Keratinocyte (primary cell): ENCODE results near the gene PAPPA2. TPM values are rescaled to one million over a fixed set of nuclear protein-coding genes. Genes with fewer than 3 reads are reported as not detected.

ENCODE experiments used
- DNase-seq: peaks from one replicate; pipeline ENCODE4 v3.0.0-alpha.2; 2011; ENCODE audit warnings: low read depth, missing footprints, low spot score
- FAIRE-seq: peaks from 2 replicates; lab custom pipeline; 2011; peaks lifted over from hg19 to GRCh38; lab: Jason Lieb, UNC
- H2AFZ ChIP-seq: 2 replicates; pipeline ENCODE4 v1.6.0; 2012; ENCODE audit warnings: low read length, control low read depth, inconsistent platforms; ENCODE audit not compliant: control insufficient read depth
- H3K27ac ChIP-seq: 2 replicates; pipeline ENCODE4 v1.5.1; 2011; ENCODE audit warnings: low read length; ENCODE audit not compliant: control insufficient read depth, insufficient read depth
- H3K27me3 ChIP-seq: 3 replicates; pipeline ENCODE4 v1.6.0; 2011; ENCODE audit warnings: low read length; ENCODE audit not compliant: control insufficient read depth, insufficient read depth; ENCODE audit errors: extremely low read depth
- H3K36me3 ChIP-seq, 2 experiments: 2 replicates in 1 of 2; 3 replicates in 1 of 2; pipeline ENCODE4 v1.5.1; 2011; ENCODE audit warnings: low read length in 2 of 2, mild to moderate bottlenecking in 1 of 2; ENCODE audit not compliant: control insufficient read depth in 2 of 2, insufficient read depth in 2 of 2; ENCODE audit errors: extremely low read depth in 1 of 2
- H3K4me1 ChIP-seq: 3 replicates; pipeline ENCODE4 v1.5.1; 2011; ENCODE audit warnings: low read length; ENCODE audit not compliant: control insufficient read depth, insufficient read depth; ENCODE audit errors: extremely low read depth
- H3K4me2 ChIP-seq: 3 replicates; pipeline ENCODE4 v1.6.0; 2011; ENCODE audit warnings: low read depth, low read length; ENCODE audit not compliant: control insufficient read depth, insufficient read depth; ENCODE audit errors: extremely low read depth
- H3K4me3 ChIP-seq, 3 experiments: fragments of 200-600 bp in 1 of 3; sonication (generic) in 1 of 3; 2 replicates in 2 of 3; 3 replicates in 1 of 3; pipeline ENCODE4 v1.5.1; 2011 to 2016; ENCODE audit warnings: low read length in 3 of 3, mild to moderate bottlenecking in 3 of 3, control low read depth in 2 of 3, inconsistent platforms in 1 of 3, low read depth in 1 of 3, mixed read lengths in 1 of 3, mixed run types in 1 of 3, moderate library complexity in 1 of 3; ENCODE audit not compliant: control insufficient read depth in 2 of 3, insufficient read depth in 2 of 3; ENCODE audit errors: extremely low read depth in 1 of 3
- H3K79me2 ChIP-seq: 2 replicates; pipeline ENCODE4 v1.6.0; 2012; ENCODE audit warnings: low read length; ENCODE audit not compliant: control insufficient read depth, insufficient read depth
- H3K9ac ChIP-seq: 3 replicates; pipeline ENCODE4 v1.6.0; 2011; ENCODE audit warnings: low read length; ENCODE audit not compliant: control insufficient read depth, insufficient read depth; ENCODE audit errors: extremely low read depth
- H3K9me1 ChIP-seq: 3 replicates; pipeline ENCODE4 v1.6.0; 2011; ENCODE audit warnings: low read length; ENCODE audit not compliant: control insufficient read depth, insufficient read depth; ENCODE audit errors: extremely low read depth
- H3K9me3 ChIP-seq: 2 replicates; pipeline ENCODE4 v1.5.1; 2012; ENCODE audit warnings: low read depth, low read length; ENCODE audit not compliant: control insufficient read depth
- H4K20me1 ChIP-seq: 3 replicates; pipeline ENCODE4 v1.6.0; 2011; ENCODE audit warnings: low read length; ENCODE audit not compliant: control insufficient read depth, insufficient read depth; ENCODE audit errors: extremely low read depth
- EZH2 ChIP-seq: IDR thresholded peaks from one replicate; pipeline ENCODE4 v1.6.1; 2012; ENCODE audit warnings: inconsistent platforms, mild to moderate bottlenecking, low read length, moderate library complexity
- dilution Hi-C: fragments of 300-500 bp; cut with MboI; formaldehyde crosslinking; loops from one replicate; pipeline ENCODE4 v1.7.0; 2020; ENCODE audit warnings: low sequenced_read_pairs; ENCODE audit not compliant: extremely low pct_ligation_motif_present
- polyA plus RNA-seq, 5 experiments: library from polyadenylated mRNA; depleted of rRNA in 3 of 5; stranded (reverse) in 3 of 5; stranded (forward) in 1 of 5; unstranded in 1 of 5; fragments of >200 nt; gene quantifications; 1 replicate in 1 of 5; 2 replicates in 3 of 5; 3 replicates in 1 of 5; pipeline versions ENCODE4 v1.2.1 to v1.2.3, GENCODE V29; 2011 to 2012; ENCODE audit warnings: missing spikeins in 2 of 5, low read depth in 1 of 5, low replicate concordance in 1 of 5
- TF ChIP-seq, protein P1 (sequence below), 3 experiments: IDR thresholded peaks in 1 of 3; conservative IDR thresholded peaks in 1 of 3; optimal IDR thresholded peaks in 1 of 3; 2 replicates in 2 of 3; 3 replicates in 1 of 3; pipeline versions ENCODE3 to v1.5.1; 2011; ENCODE audit warnings: low read length in 3 of 3, mild to moderate bottlenecking in 3 of 3, moderate library complexity in 2 of 3, control low read depth in 1 of 3, inconsistent platforms in 1 of 3; ENCODE audit not compliant: insufficient read depth in 2 of 3; ENCODE audit errors: extremely low read depth in 1 of 3

The PAPPA2 gene
- polyA plus RNA-seq, 1 donor (not counting 4 experiments of a cell fraction or from before 2014, with no cell fraction given), result 0.07 TPM

DNA sequence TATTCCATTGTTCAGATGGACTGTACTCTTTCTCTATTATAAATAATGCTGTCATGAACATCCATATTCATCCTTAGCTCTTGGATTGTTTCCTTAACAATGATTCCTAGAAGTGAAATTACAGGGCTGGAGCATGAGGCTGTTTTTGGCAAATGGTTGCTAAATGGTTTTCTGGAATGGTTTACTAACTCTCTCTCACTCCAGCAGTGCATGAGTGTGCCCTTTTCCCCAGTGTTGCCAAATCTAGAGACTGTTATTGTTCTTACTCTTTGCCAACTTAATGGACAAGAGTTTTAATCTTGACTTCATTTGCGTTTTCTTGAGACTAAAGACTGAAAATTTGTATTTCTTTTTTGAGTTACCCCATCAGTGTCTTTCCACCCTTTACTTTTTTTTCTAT lies 113.0 kb downstream of the PAPPA2 start:
- TF ChIP-seq, protein P1, sequence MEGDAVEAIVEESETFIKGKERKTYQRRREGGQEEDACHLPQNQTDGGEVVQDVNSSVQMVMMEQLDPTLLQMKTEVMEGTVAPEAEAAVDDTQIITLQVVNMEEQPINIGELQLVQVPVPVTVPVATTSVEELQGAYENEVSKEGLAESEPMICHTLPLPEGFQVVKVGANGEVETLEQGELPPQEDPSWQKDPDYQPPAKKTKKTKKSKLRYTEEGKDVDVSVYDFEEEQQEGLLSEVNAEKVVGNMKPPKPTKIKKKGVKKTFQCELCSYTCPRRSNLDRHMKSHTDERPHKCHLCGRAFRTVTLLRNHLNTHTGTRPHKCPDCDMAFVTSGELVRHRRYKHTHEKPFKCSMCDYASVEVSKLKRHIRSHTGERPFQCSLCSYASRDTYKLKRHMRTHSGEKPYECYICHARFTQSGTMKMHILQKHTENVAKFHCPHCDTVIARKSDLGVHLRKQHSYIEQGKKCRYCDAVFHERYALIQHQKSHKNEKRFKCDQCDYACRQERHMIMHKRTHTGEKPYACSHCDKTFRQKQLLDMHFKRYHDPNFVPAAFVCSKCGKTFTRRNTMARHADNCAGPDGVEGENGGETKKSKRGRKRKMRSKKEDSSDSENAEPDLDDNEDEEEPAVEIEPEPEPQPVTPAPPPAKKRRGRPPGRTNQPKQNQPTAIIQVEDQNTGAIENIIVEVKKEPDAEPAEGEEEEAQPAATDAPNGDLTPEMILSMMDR (optimal IDR thresholded peaks at IDR 0.05 in 1 of 3, IDR thresholded peaks at IDR 0.05 in 1 of 3, conservative IDR thresholded peaks at IDR 0.05 in 1 of 3; ENCODE audit: extremely low read depth in 1 of 3, insufficient read depth in 2 of 3, low read length in 3 of 3), result no peak
- no peak for TF ChIP-seq EZH2
- no peak for FAIRE-seq
- Histone ChIP-seq H3K9ac (no peak overlapping the region), H3K36me3 (no peaks in the 10 kb centered on the region), H3K4me1 (no peaks in the 10 kb centered on the region), H2AFZ (no peak overlapping the region), H3K9me3 (no peaks in the 10 kb centered on the region), H3K4me2 (no peak overlapping the region), H3K27ac (no peak overlapping the region), H3K27me3 (no peaks in the 10 kb centered on the region), H3K79me2 (no peaks in the 10 kb centered on the region), H3K4me3 (no peak overlapping the region), H4K20me1 (no peaks in the 10 kb centered on the region), H3K9me1 (no peaks in the 10 kb centered on the region)
- DNase-seq, result no peak
- dilution Hi-C loops, result no loop called here

DNA sequence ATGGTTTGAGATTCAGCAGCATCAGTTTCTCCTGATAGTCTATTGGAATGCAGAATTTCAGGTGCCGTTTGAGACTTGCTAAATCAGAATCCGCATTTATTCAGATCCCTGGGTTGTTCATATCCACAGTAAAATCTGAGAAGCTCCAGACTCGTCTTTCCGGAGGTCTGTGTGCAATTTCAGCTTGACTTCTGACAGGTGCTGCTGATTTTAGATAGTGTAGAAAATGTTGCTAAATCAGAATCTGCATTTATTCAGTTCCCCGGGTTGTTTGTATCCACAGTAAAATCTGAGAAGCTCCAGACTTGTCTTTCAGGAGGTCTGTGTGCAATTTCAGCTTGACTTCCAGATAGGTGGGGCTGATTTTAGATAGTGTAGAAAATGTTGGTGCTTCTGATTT lies 113.7 kb downstream of the PAPPA2 start:
- no peak for FAIRE-seq
- Histone ChIP-seq H3K79me2 (no peaks in the 10 kb centered on the region), H3K4me1 (no peaks in the 10 kb centered on the region), H3K4me2 (no peak overlapping the region), H3K27ac (no peak overlapping the region), H2AFZ (no peak overlapping the region), H4K20me1 (no peaks in the 10 kb centered on the region), H3K9me1 (no peaks in the 10 kb centered on the region), H3K9me3 (no peaks in the 10 kb centered on the region), H3K27me3 (no peaks in the 10 kb centered on the region), H3K4me3 (no peak overlapping the region), H3K36me3 (no peaks in the 10 kb centered on the region), H3K9ac (no peak overlapping the region)
- dilution Hi-C loops, result no loop called here
- no peak for TF ChIP-seq EZH2
- TF ChIP-seq, protein P1 (optimal IDR thresholded peaks at IDR 0.05 in 1 of 3, IDR thresholded peaks at IDR 0.05 in 1 of 3, conservative IDR thresholded peaks at IDR 0.05 in 1 of 3; ENCODE audit: extremely low read depth in 1 of 3, insufficient read depth in 2 of 3, low read length in 3 of 3), result no peak
- DNase-seq, result no peak
